Glutamatergic neuron (in vitro differentiated cells): ENCODE data around the gene SFRP4. TPM values are rescaled to one million over a fixed set of nuclear protein-coding genes. Genes with fewer than 3 reads are reported as not detected.

Experiments used
- DNase-seq: peaks from one replicate; pipeline ENCODE4 v3.0.0; 2022
- H3K27ac Mint-ChIP-seq: one replicate; pipeline ENCODE4 v1.8.0; 2020; ENCODE audit warnings: mild to moderate bottlenecking, mixed read lengths, inconsistent platforms; ENCODE audit not compliant: unreplicated experiment
- H3K27me3 Mint-ChIP-seq: one replicate; pipeline ENCODE4 v1.8.0; 2020; ENCODE audit warnings: mild to moderate bottlenecking, moderate library complexity, mixed read lengths, inconsistent platforms; ENCODE audit not compliant: unreplicated experiment
- H3K36me3 Mint-ChIP-seq: one replicate; pipeline ENCODE4 v1.8.0; 2020; ENCODE audit warnings: mild to moderate bottlenecking, mixed read lengths, inconsistent platforms; ENCODE audit not compliant: unreplicated experiment
- H3K4me1 Mint-ChIP-seq: one replicate; pipeline ENCODE4 v1.8.0; 2020; ENCODE audit warnings: mild to moderate bottlenecking, low read depth, mixed read lengths, inconsistent platforms; ENCODE audit not compliant: unreplicated experiment
- H3K4me3 Mint-ChIP-seq: one replicate; pipeline ENCODE4 v1.8.0; 2020; ENCODE audit warnings: mild to moderate bottlenecking, mixed read lengths, inconsistent platforms; ENCODE audit not compliant: unreplicated experiment
- H3K9me3 Mint-ChIP-seq: one replicate; pipeline ENCODE4 v1.8.0; 2020; ENCODE audit warnings: mild to moderate bottlenecking, moderate library complexity, mixed read lengths, inconsistent platforms; ENCODE audit not compliant: unreplicated experiment
- CTCF ChIP-seq: fragments of 200-600 bp; sonication (generic); IDR thresholded peaks from one replicate; pipeline ENCODE4 v1.5.0; 2021; ENCODE audit not compliant: partially characterized antibody, unreplicated experiment
- total RNA-seq: library from RNA; stranded (reverse); fragmentation: NEBNext Ultra II Directional; extraction: Animal tissue kit (Norgen Biotek cat#: 25700); gene quantifications from one replicate; pipeline ENCODE4 v1.2.1, GENCODE V29; 2021; ENCODE audit not compliant: unreplicated experiment

Gene SFRP4
- total RNA-seq, 1 donor from 2014 or later = 2.2 TPM

GRCh38 chr7:37947138-37947940, 30.7 kb upstream of the SFRP4 start:
- no peak for TF ChIP-seq CTCF
- H3K4me1 Mint-ChIP-seq = peaks cover 34% of the 10 kb centered on the region
- peaks cover 8% of the 10 kb centered on the region for H3K9me3 Mint-ChIP-seq
- H3K27ac Mint-ChIP-seq = peak overlapping the region; percentile 78
- H3K36me3 Mint-ChIP-seq = no peaks in the 10 kb centered on the region
- peaks cover 6% of the 10 kb centered on the region for H3K27me3 Mint-ChIP-seq
- DNase-seq = no peak
- H3K4me3 Mint-ChIP-seq = no peak overlapping the region

GRCh38 chr7:37945336-37945735, 28.7 kb upstream of the SFRP4 start:
- Mint-ChIP-seq H3K27me3 (peaks cover 6% of the 10 kb centered on the region), H3K36me3 (no peaks in the 10 kb centered on the region), H3K27ac (peak overlapping the region; percentile 62), H3K4me3 (no peak overlapping the region), H3K4me1 (peaks cover 35% of the 10 kb centered on the region), H3K9me3 (peaks cover 7% of the 10 kb centered on the region)
- DNase-seq = no peak
- TF ChIP-seq CTCF = no peak

DNA sequence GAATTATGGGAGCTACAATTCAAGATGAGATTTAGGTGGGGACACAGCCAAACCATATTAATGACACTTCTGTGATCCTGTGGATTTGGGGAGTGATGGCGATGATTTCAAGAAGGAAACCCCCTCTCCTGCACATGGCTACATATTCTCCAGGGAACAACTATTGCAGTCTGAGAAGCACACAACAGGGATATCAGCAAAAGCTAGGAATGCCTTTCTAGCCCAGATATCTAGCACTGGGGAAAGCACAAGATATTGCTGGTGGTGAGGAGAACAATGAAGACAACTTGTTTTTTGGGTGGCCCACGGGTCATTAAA, 28.1 kb upstream of the SFRP4 start:
- peak overlapping the region; percentile 100 for H3K27ac Mint-ChIP-seq
- H3K9me3 Mint-ChIP-seq = peaks cover 7% of the 10 kb centered on the region
- no peaks in the 10 kb centered on the region for H3K36me3 Mint-ChIP-seq
- peaks cover 6% of the 10 kb centered on the region for H3K27me3 Mint-ChIP-seq
- peaks cover 33% of the 10 kb centered on the region for H3K4me1 Mint-ChIP-seq
- no peak for TF ChIP-seq CTCF
- H3K4me3 Mint-ChIP-seq = peak overlapping the region; percentile 53
- DNase-seq = no peak

- H3K27ac Mint-ChIP-seq = peak overlapping the region; percentile 100
- no peak for TF ChIP-seq CTCF
- peaks cover 33% of the 10 kb centered on the region for H3K4me1 Mint-ChIP-seq
- peaks cover 7% of the 10 kb centered on the region for H3K9me3 Mint-ChIP-seq
- DNase-seq = peak; percentile 28
- peaks cover 6% of the 10 kb centered on the region for H3K27me3 Mint-ChIP-seq
- H3K36me3 Mint-ChIP-seq = no peaks in the 10 kb centered on the region
- peak overlapping the region; percentile 53 for H3K4me3 Mint-ChIP-seq
Observed at GRCh38 chr7:37943905-37944736, 27.5 kb upstream of the SFRP4 start.
